IMR-90 (cell line): ENCODE data around the gene RHOBTB3. TPM values are rescaled to one million over a fixed set of nuclear protein-coding genes. Genes with fewer than 3 reads are reported as not detected.
A peak's percentile ranks its signal among the peaks of the same experiment; 100 is the strongest.

Source experiments
- ATAC-seq: fragments of 200-7000 bp; cut with Tn5 transposase; 2 replicates; pipeline ENCODE4 v1.9.1; 2020; ENCODE audit warnings: low read depth, mild to moderate bottlenecking, moderate library complexity
- BruUV-seq: library from RNA; stranded (reverse); fragments of 400-500 nt; replicated peaks from 2 replicates; lab custom pipeline; 2021; lab: Mats Ljungman, UMichigan
- CTCF ChIA-PET: fragments of 300-600 bp; formaldehyde crosslinking; extraction: SDS; loops from one replicate; lab custom pipeline; 2021; ENCODE audit warnings: antibody characterized with exemption; lab: Yijun Ruan, JAX
- POLR2A ChIA-PET: fragments of 300-600 bp; sonication (Branson Sonifier 250); formaldehyde crosslinking; loops from one replicate; lab custom pipeline; 2022; ENCODE audit warnings: antibody characterized with exemption; ENCODE audit not compliant: unreplicated experiment; lab: Charles Lee
- DNase-seq: peaks from one replicate; pipeline ENCODE4 v3.0.0; 2013
- H2AFZ ChIP-seq: replicated peaks from 2 replicates; pipeline ENCODE3; 2013; ENCODE audit warnings: low read length, mild to moderate bottlenecking; ENCODE audit not compliant: poor library complexity
- H2AK5ac ChIP-seq: 2 replicates; pipeline ENCODE4 v1.6.1; 2013; ENCODE audit warnings: low read depth, low read length, inconsistent platforms
- H2AK9ac ChIP-seq: replicated peaks from 2 replicates; pipeline ENCODE3; 2013; ENCODE audit warnings: mild to moderate bottlenecking, low read depth, low read length, moderate library complexity; ENCODE audit not compliant: poor library complexity
- H2BK120ac ChIP-seq: 2 replicates; pipeline ENCODE4 v1.6.1; 2013; ENCODE audit warnings: low read depth, low read length, inconsistent platforms
- H2BK15ac ChIP-seq: 3 replicates; pipeline ENCODE4 v1.6.1; 2013; ENCODE audit warnings: low read depth, low read length, inconsistent platforms
- H2BK20ac ChIP-seq: 2 replicates; pipeline ENCODE4 v1.6.1; 2013; ENCODE audit warnings: low read depth, mild to moderate bottlenecking, inconsistent platforms, low read length, moderate library complexity
- H2BK5ac ChIP-seq: 2 replicates; pipeline ENCODE4 v1.6.1; 2013; ENCODE audit warnings: mild to moderate bottlenecking, low read depth, low read length, inconsistent platforms; ENCODE audit not compliant: poor library complexity, severe bottlenecking
- H3K14ac ChIP-seq: replicated peaks from 2 replicates; pipeline ENCODE4 v1.6.1; 2013; ENCODE audit warnings: low read depth, low read length, inconsistent platforms
- H3K18ac ChIP-seq: 2 replicates; pipeline ENCODE4 v1.6.1; 2013; ENCODE audit warnings: low read depth, low read length, control low read depth
- H3K23ac ChIP-seq: 2 replicates; pipeline ENCODE4 v1.6.1; 2013; ENCODE audit warnings: low read depth, low read length, inconsistent platforms
- H3K27ac ChIP-seq: 2 replicates; pipeline ENCODE4 v1.5.1; 2013; ENCODE audit warnings: mild to moderate bottlenecking, control low read depth, low read length; ENCODE audit not compliant: insufficient read depth
- H3K27me3 ChIP-seq: 2 replicates; pipeline ENCODE4 v1.6.1; 2013; ENCODE audit warnings: low read length; ENCODE audit not compliant: control insufficient read depth, insufficient read depth
- H3K36me3 ChIP-seq: 2 replicates; pipeline ENCODE4 v1.6.1; 2013; ENCODE audit warnings: low read length, mixed read lengths; ENCODE audit not compliant: control insufficient read depth, insufficient read depth
- H3K4ac ChIP-seq: 2 replicates; pipeline ENCODE4 v1.6.1; 2013; ENCODE audit warnings: low read depth, low read length, inconsistent platforms
- H3K4me1 ChIP-seq: 2 replicates; pipeline ENCODE4 v1.6.1; 2013; ENCODE audit warnings: low read length, mixed read lengths; ENCODE audit not compliant: control insufficient read depth, insufficient read depth
- H3K4me2 ChIP-seq: 2 replicates; pipeline ENCODE4 v1.6.1; 2013; ENCODE audit warnings: low read depth, mild to moderate bottlenecking, control low read depth, low read length, moderate library complexity
- H3K4me3 ChIP-seq: 2 replicates; pipeline ENCODE4 v1.5.1; 2013; ENCODE audit warnings: low read depth, mild to moderate bottlenecking, control low read depth, low read length, moderate library complexity; ENCODE audit not compliant: insufficient read depth
- H3K56ac ChIP-seq: 2 replicates; pipeline ENCODE4 v1.6.1; 2013; ENCODE audit warnings: low read length, inconsistent platforms; ENCODE audit not compliant: insufficient read depth; ENCODE audit errors: extremely low read depth
- H3K79me1 ChIP-seq, 2 experiments: 2 replicates each; pipeline ENCODE4 v1.6.1; 2013; ENCODE audit warnings: low read length in 2 of 2, inconsistent platforms in 1 of 2, low read depth in 1 of 2
- H3K9ac ChIP-seq: 2 replicates; pipeline ENCODE4 v1.6.1; 2013; ENCODE audit warnings: low read depth, low read length, control low read depth
- H3K9me1 ChIP-seq: 2 replicates; pipeline ENCODE4 v1.6.1; 2013; ENCODE audit warnings: low read length, inconsistent platforms; ENCODE audit not compliant: insufficient read depth
- H3K9me3 ChIP-seq: 2 replicates; pipeline ENCODE4 v1.6.1; 2013; ENCODE audit warnings: low read length; ENCODE audit not compliant: control insufficient read depth, insufficient read depth
- H4K20me1 ChIP-seq: 2 replicates; pipeline ENCODE4 v1.6.1; 2013; ENCODE audit warnings: low read length, inconsistent platforms; ENCODE audit not compliant: insufficient read depth
- H4K5ac ChIP-seq: 2 replicates; pipeline ENCODE4 v1.6.1; 2013; ENCODE audit warnings: mild to moderate bottlenecking, low read depth, low read length, control low read depth
- H4K8ac ChIP-seq, 2 experiments: 2 replicates each; pipeline ENCODE4 v1.6.1; 2013; ENCODE audit warnings: low read depth in 2 of 2, low read length in 2 of 2, control low read depth in 1 of 2, inconsistent platforms in 1 of 2
- H4K91ac ChIP-seq: 2 replicates; pipeline ENCODE4 v1.6.1; 2013; ENCODE audit warnings: low read depth, low read length, inconsistent platforms; ENCODE audit not compliant: insufficient read depth
- BHLHE40 ChIP-seq: fragments of 150-350 bp; IDR thresholded peaks from 2 replicates; pipeline ENCODE4 v1.6.1; 2016; ENCODE audit warnings: mild to moderate bottlenecking, low read depth, low read length
- CEBPB ChIP-seq: IDR thresholded peaks from 2 replicates; pipeline ENCODE4 v1.6.1; 2012; ENCODE audit warnings: low read depth, low read length, improper control_type of control experiment
- FOS ChIP-seq: fragments of 150-350 bp; IDR thresholded peaks from 2 replicates; pipeline ENCODE4 v1.6.1; 2016; ENCODE audit warnings: low read depth, low read length
- MAZ ChIP-seq: IDR thresholded peaks from 2 replicates; pipeline ENCODE4 v1.6.1; 2012; ENCODE audit warnings: low read depth, mild to moderate bottlenecking, low read length, improper control_type of control experiment, moderate library complexity, borderline replicate concordance
- RFX5 ChIP-seq: IDR thresholded peaks from 2 replicates; pipeline ENCODE4 v1.8.0; 2012; ENCODE audit warnings: low read depth, mild to moderate bottlenecking, low read length, moderate library complexity
- WGBS, 2 experiments: methylation state at CpG; one replicate each; pipeline versions ENCODE4 v1.1.5 to v1.1.7; 2013; ENCODE audit warnings: missing lambda C conversion rate in 2 of 2; ENCODE audit not compliant: insufficient read length in 1 of 2; ENCODE audit errors: extremely low coverage in 2 of 2; 5-methylcytosine and 5-hydroxymethylcytosine counted together
- dilution Hi-C: fragments of 300-500 bp; cut with HindIII; formaldehyde crosslinking; loops from one replicate; pipeline ENCODE4 v1.14.3; 2018; ENCODE audit warnings: low sequenced_read_pairs; ENCODE audit not compliant: unreplicated experiment
- in situ Hi-C: fragments of 300-500 bp; cut with MboI; formaldehyde crosslinking; loops from 3 replicates; pipeline ENCODE4 v1.14.3; 2019; ENCODE audit warnings: low sequenced_read_pairs, inconsistent platforms, mixed read lengths
- intact Hi-C: fragments of 100-400 bp; cut with micrococcal nuclease; formaldehyde crosslinking; loops from 2 replicates; pipeline ENCODE4 v1.10.0; 2022
- polyA plus RNA-seq, 3 experiments: library from polyadenylated mRNA; depleted of rRNA; stranded (reverse); fragments of >200 nt; gene quantifications; 2 replicates each; pipeline ENCODE4 v1.2.3, GENCODE V29; 2012; ENCODE audit warnings: low replicate concordance in 1 of 3
- total RNA-seq: library from RNA; depleted of rRNA; stranded (reverse); fragments of >200 nt; gene quantifications from 2 replicates; pipeline ENCODE4 v1.2.3, GENCODE V29; 2012
- TF ChIP-seq, protein P1 (sequence below): fragments of 150-350 bp; IDR thresholded peaks from 2 replicates; pipeline ENCODE4 v1.6.1; 2016; ENCODE audit warnings: low read depth, mild to moderate bottlenecking, low read length, moderate library complexity, borderline replicate concordance

The RHOBTB3 gene
- total and polyA plus RNA-seq, 2 of the 4 experiments (the other 2 are of a cell fraction), result 117 to 447 TPM

DNA sequence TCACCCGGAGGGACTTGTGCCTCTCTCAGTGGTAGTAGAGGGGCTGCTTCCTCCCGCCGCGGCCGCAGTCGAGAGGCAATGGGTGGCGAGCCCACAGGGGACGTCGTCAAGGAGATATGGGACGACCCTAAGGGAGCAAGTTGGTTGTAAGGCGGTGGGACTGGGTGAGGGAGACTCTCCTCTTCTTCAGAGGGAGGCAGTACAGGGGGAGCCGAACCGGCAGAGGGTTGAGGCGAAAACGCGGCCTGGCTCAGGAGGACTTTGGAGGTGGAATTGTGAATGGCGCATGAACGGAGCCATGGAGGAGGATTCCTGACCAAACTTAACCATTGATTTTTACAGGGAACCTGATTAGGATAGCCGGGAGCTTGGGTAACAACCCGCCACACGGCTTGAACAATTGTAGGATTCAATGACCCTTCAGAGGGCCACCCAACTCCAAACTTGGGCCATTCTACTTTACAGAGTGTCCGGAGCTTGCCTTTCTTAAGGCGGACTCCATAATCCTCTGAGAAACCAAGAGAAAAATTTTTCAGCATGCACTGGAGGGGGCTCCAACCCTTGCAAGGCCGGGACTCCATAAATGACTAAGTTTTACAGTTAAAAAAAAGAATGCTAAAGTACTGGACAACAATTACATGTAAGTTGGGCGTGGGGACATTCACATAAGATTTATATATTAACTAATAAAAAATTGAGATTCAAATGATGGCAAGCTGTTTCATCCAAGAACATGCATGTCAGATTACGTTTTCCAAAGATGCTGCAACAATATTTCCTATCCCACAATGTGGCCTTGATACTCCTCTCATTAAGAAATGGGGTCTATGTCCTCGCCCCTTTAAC, 19.4 kb upstream of the RHOBTB3 start (continued):
- TF ChIP-seq, protein P1, sequence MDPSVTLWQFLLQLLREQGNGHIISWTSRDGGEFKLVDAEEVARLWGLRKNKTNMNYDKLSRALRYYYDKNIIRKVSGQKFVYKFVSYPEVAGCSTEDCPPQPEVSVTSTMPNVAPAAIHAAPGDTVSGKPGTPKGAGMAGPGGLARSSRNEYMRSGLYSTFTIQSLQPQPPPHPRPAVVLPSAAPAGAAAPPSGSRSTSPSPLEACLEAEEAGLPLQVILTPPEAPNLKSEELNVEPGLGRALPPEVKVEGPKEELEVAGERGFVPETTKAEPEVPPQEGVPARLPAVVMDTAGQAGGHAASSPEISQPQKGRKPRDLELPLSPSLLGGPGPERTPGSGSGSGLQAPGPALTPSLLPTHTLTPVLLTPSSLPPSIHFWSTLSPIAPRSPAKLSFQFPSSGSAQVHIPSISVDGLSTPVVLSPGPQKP, result no peak

DNA sequence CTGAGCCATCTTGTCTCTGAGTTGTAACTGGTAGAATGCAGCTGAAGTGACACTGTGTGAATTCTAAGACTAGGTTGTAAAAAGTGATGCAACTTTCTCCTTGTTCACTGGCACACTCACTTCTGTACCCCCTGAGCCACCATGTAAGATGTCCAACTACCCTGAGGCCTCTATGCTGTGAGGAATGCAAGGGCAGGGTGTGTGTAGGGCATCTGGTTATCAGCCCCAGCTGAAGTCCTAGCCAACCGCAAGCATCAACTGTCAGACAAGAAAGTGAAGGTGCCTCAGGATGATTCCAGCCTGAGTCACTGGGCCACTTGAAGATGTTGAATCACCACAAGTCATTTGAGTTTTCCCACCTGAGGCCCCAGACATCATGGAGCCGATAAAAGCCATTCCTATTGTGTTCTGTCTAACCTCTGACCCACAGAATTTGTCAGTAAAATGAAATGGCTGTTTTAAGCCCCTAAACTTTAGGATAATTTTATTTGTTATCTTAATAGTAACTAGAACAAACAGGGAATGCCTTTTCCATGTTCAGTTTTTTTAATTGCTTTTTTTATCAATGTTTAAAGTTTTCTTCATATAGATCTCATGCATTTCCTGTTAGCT, 18.7 kb upstream of the RHOBTB3 start:
- Histone ChIP-seq H3K9me3 (no peaks in the 10 kb centered on the region), H2BK15ac (peak overlapping the region; percentile 35; the same call in 2 of the 3 replicates), H3K9ac (no peak overlapping the region), H3K4me3 (no peak overlapping the region), H3K4me1 (peaks cover 4% of the 10 kb centered on the region), H3K27ac (peak overlapping the region; percentile 6; the same call in 1 of the 2 replicates), H3K56ac (0 out of 2 replicates have a peak overlapping the region, but pooled peaks have one; percentile 37), H4K91ac (peak overlapping the region; percentile 75), H3K14ac (peak overlapping the region; percentile 85), H2AK9ac (no peak overlapping the region), H3K36me3 (no peaks in the 10 kb centered on the region), H2AFZ (peak overlapping the region; percentile 3), H4K5ac (no peak overlapping the region), H3K23ac (peak overlapping the region; percentile 76), H3K79me1 (no peaks in the 10 kb centered on the region; a peak in 1 of 4 replicates), H2BK5ac (peak overlapping the region; percentile 59), H4K20me1 (no peaks in the 10 kb centered on the region), H3K9me1 (no peaks in the 10 kb centered on the region; the same call in 1 of the 2 replicates), H4K8ac (peak overlapping the region in 1 of 2 experiments; percentile 66; a peak in 2 of 4 replicates), H3K4me2 (no peak overlapping the region), H2BK120ac (peak overlapping the region; percentile 85), H2BK20ac (peak overlapping the region; percentile 96), H2AK5ac (peak overlapping the region; percentile 71), H3K27me3 (no peaks in the 10 kb centered on the region), H3K18ac (no peak overlapping the region; the same call in 1 of the 2 replicates), H3K4ac (peak overlapping the region; percentile 78)
- intact Hi-C loops, result no loop called here
- dilution Hi-C loops, result no loop called here
- POLR2A ChIA-PET, result no interaction called here
- in situ Hi-C loops, result no loop called here
- TF ChIP-seq RFX5 (no peak), BHLHE40 (peak; percentile 21), CEBPB (peak; percentile 86), FOS (peak; percentile 77), MAZ (0 out of 2 replicates have a peak, but pooled peaks have one; percentile 32)
- CTCF ChIA-PET, result no interaction called here
- ATAC-seq (peak; percentile 93), DNase-seq (peak; percentile 90)
- no TSS peak for BruUV-seq
- no CpG with 5 or more reads among the region's 2 CpGs for WGBS, 2 experiments
